Iris pigment epithelial cell (primary cell): Measurements from ENCODE around the gene CD300E.
A peak's percentile ranks its signal among the peaks of the same experiment; 100 is the strongest.
"Not testable (repeated sequence)": the region's sequence is repeated elsewhere in the genome, so short reads cannot be mapped to it uniquely, and the experiment has no call there.

Experiments used
- DNase-seq: peaks from one replicate; pipeline ENCODE4 v3.0.0-alpha.2; 2011; ENCODE audit warnings: low read depth

The CD300E gene, protein sequence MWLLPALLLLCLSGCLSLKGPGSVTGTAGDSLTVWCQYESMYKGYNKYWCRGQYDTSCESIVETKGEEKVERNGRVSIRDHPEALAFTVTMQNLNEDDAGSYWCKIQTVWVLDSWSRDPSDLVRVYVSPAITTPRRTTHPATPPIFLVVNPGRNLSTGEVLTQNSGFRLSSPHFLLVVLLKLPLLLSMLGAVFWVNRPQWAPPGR

DNA sequence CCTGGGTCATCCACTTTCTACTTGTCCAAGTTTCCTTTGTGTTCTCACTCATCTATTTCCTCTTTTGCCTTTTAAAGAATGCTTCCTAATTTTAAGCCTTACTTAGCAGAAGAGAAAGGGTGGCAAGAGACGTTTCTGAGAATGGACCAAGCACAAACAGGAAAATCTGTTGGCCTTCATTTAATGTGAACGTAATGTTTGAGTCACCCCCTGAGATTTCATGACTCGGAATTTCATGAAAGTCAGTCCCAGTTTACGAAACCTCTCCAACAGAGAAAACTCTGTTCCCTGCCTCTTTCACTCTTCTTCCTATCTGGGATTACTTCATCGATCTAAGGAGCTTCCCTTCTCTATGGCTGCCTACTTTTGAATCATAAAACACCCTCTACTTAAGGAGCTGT lies at the start of gene CD300E:
CD300E (minus strand) TSS at position 46 of the 401 bp plus-strand sequence. CDS start 117 bp downstream, outside the sequence.
- DNase-seq, result no peak

DNA sequence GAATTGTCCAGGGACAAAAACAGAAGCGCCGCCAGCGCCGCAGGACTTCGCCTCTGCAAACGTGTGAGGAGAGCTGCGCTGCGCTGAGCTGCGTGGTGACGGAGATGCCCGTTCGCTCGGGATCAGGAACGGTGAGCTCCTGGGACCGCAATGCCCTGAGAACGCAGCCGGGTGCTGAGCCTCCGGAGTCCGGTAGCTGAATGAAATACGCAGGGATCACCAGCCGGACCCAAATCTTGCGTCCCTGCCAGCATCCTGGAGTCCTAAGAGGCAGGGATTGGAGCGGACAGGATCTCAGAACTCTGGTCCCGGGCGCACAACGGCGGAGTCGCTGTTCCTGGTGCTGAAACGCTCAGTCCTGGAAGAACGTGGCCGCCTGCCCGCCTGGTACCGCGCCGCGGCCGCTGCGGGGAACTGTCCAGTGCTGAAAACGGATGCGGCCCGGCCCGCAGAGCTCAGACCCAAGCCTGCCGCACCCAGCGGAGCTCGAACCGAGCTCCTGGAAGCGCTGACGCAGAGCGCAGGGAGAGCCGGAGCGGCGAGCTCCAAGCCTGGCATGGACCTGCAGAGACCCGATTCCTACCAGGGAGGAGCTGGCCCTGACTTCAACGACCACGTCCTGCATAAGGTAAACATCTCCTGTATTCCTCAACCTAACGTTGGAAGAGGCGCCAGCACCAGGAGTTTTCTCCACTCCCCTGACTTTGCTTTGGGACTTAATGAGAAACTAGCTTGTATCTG lies 47.7 kb upstream of the CD300E start:
- DNase-seq, result peak; percentile 74

DNA sequence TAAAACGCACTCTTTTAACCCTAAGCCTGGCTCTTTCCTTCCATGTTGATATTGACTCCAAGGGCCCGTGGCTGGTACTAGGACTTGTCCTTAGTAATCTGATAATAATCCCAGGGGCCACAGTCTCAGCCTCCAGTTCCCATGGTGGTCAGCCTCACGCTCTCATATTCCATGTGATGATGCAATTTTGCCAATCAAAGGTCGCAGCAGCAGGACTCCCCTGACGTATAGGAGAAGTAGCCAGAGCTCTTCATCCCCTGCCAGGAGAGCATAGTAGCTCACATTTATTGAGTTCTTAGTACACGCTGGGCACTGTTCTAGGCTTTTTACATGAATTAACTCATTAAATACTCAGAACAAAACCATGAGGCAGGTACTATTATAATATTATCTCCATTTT lies 46.8 kb upstream of the CD300E start:
- DNase-seq, result no peak

DNA sequence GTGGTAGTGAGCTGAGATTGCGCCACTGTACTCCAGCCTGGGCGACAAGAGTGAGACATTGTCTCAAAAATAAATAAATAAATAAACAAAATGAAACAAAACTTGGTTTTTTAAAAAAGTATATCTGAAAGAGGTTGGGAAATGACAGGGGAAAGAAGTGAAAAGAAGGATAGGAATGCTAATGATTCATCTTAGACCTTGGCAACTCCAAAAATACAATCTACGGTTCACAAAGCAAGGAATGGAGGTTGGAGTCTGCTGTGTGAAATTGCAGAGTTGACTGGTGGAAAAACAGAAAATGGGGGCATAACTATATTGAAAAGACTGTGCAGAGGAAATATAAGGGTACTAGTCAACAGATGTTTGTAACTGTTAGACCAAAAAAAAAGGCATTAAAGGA lies 40.0 kb upstream of the CD300E start:
- DNase-seq, result no peak

DNA sequence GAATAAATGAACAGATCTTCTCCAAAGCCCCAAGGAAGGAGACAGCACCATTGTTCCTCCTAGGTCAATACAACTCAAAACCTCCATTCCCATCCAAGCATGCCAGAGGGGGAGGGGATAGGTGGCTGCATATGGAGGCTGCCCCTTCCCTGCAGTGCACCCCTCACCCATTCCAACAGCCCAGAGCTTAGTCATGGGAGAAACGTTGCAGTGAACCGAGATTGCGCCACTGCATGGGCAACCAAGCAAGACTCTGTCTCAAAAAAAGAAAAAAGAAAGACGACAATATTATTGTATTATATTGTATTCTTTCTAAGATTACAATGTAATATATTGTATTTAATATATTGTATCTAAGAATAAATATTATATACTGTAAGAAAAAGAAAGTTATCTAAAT lies 36.4 kb upstream of the CD300E start:
- DNase-seq, result no peak

DNA sequence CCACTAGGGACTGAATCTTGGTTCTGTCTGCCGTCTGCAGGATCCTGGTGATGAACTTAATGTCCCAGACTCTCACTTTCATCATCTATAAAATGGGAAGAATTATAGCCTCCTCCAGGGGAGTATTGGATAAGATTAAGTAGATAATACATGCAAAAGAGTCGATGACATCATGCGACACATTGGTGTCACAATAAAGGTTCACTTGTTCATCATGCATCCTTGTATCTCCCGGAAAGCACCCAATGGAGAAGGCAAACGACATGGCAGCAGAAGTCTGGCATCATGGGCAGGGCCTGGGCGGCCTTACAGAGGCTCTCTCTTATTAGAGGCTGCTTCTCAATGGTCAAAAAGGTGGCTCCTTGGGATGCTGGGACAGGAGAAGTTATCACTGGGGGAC lies 35.1 kb upstream of the CD300E start:
- no peak for DNase-seq

DNA sequence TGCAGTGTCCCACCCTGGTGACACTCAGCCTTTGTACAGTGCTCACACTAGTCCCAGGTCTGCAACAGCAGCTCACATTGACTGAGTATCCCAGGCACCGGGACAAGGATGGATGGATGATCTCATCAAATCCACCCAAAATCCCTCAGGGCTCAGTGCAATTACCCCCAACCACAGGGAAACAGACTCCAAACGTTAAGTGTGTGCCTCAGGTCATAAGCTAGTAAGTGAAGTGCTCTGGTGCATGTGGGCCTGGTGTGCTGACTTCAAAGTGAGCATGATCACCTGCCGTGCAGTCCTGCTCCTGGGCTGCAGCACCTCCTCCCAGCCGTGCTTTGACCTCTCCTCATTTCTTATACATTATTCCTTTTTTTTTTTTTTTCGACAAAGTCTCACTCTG lies 31.2 kb upstream of the CD300E start:
- no peak for DNase-seq

DNA sequence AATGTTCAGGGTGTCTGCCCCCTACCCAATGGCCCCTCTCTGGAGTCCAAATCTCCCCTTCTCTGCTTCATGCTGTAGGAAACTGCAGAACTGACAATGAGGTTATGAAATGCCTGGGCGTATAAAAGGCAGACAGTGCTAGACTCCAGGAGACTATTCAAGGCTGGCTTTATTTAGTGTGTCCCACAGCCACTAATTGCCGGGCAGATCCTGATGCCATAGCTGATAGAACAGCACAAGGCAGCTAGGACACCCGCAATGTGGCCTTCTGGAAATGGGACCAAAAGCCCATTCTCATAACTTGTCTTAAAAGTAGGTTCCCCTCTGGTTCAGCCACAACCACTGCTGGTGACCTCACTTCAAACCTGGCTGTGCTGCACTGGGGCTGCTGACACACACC lies 28.5 kb upstream of the CD300E start:
- no peak for DNase-seq

DNA sequence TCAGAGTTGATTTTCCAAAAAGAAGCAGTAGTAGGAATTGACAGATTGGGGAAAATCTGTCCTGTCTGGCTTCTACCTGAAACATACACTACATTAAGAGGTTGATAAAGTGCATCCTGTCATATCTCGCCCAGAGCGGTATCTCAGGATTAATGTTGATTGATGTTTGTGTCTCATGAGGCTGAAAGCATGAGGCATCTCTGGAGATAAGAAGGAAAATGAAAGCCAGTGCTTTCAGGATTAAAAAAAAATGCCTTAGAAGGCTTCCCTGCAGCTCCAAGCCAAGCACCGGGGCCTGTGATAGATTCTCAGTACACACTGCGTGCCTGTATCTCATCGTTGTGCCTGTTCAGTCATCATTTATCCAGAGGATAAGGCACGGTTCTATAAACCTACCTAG lies 26.4 kb upstream of the CD300E start:
- no peak for DNase-seq

DNA sequence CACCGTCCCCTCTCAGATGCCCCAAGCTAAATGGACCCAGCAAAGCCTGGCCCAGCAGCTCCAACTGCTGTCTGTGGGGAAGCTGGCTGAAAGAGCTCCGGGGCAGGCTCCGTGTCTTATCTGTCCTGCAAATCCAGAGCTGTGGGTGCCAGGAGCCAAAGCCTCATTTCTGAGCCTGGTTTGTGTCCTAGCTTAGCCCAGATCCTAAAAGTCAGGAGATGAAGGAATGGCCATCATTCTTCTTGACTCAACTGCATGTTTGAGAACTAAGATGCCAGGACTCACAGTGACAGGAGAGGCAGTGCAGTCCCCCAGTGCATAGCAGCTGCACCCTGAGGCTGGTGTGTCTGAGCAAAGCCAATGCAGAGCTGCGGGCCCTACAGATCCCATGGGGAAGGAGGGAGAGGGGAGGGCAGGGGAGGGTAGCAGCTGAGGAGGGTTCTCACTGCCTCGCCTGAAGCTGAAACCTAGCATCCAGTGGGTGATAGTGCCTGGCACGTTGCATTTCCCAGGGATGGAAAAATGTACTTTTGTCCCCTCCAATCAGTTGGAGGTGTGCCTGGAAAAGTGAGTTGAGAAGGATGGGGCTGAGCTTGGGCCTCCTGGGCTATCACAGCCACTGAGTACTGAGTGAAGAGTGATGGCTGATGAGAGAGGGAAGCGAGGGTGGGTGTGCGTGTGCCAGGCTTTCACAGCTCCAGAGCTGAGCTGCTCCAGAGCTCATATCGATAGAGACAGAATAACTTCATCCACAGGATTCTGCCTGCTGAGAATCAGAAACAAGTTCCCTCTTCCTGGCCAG lies 24.5 kb upstream of the CD300E start:
- DNase-seq, result no peak

DNA sequence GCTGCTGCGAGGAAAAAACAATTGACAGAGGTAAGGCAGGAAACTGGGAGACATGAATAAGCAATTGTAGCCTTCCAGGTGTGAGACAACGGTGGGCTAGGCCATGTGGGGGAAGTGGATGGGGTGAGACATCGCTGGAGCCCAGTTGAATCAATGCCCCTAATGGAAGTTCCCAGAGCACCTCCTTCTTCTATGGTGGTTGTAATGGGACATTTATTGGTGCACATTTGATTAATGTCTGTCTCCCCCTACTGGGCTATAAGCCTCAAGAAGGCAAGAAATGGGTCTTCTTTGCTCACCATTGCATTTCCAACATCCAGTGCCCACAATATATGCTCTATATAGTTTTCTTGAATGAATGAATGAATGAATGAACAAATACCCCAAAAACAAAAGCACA lies 22.7 kb upstream of the CD300E start:
- peak; percentile 15 for DNase-seq

DNA sequence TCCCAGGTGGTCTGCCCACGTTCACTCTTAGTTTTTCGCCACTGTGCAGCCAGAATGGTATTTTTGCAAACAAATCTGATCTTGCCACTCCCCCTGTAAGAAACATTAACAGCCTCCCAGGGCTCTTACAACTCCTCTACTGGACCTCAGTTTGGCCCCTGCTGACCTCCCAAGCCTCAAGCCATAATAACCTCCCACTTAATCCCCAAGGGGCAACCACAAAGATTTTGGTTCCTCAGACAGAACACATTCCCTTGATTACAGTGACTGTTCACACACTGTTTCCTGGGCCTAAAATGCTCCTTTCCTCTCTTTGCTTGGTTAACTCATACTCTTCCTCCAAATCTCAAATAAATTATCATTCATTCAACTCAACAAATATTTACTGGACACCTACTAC lies 21.5 kb upstream of the CD300E start:
- no peak for DNase-seq

DNA sequence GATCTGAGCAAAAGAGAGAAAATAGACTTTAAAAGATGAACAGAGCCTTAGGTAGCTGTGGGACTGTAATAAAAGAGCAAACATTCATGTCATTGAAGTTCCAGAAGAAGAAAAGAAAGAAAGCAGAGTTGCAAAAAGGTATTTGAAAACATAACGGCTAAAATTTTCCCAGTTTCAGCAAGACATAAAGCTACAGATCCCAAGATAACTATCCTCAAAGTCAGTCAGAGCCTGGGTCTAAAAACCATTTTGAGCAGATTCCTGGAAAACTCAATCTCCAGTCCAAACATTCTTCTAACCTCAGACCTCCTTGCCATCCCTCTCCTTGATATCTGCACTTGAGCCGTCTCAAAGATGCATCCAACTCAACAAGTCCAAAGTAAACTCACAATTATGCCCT lies 20.9 kb upstream of the CD300E start:
- no peak for DNase-seq

DNA sequence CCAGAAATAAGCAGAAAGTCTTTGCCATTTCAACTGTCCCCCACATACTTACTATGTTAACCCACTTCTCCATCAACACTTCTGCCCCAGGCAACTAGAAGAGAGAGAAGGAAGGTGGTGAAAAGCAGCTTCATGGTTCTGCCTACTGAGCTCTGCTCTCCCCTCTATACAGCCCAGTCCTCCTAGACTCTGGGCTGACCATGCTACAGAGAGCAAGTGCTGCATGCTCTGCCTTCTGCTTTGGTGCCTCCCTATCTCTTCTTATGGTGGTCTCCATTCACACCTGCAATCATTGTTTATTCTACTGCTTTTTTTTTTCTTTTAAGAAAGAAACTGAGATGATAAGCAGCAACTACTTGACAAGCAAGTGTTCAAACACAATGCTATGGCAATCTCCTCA lies 20.3 kb upstream of the CD300E start:
- DNase-seq, result no peak

DNA sequence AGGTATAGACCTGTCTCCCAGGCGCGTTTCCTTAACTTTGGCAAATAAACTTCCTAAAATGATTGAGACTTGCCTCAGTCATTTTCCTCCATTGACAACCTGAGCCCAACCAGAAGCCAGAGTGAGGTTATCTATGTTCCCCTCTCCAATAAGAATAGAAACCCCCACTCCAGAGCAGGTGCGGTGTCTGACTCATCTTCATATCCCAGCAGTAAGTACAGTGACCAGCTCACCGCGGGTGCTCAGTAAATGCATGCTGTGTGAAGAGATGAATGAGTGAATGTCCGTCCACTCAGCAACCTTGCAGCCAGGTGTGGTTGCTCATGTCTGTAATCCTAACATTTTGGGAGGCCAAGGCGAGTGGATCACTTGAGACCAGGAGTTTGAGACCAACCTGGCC lies 19.5 kb upstream of the CD300E start:
- DNase-seq, result no peak

DNA sequence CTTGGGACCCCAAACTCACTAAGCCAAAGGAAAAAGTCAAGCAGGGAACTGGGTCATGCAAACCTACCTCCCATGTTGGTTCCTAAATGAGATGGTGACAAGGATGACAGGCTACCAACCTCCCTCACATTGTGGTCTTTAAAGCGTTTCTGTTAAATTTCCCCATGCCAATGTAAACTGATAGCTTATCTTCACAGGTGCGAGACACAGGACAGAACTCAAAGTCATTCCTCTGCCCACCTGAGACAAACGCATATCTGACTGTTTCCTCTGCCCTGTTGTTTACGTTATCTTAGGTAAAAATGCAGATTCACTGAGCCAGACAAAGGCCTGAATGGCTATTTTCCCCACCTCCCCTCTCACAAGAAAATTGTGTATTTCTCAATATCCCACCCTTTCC lies 19.0 kb upstream of the CD300E start:
- no peak for DNase-seq

DNA sequence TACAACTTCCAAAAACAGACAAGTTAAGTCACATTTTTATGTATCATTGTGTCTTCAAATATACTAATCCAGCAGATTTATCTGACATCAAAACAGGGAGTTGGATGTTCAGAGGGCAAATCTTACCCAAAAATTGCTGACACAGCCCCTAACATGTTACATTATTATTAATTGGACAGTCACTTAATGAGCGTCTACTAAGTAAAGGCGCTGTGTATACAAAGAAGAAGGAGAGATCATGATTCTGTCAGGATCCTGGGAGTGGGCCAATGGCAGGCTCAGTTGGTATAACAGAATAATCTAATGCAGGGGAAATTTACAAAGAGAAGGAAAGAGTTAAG lies 18.4 kb upstream of the CD300E start:
- no peak for DNase-seq

DNA sequence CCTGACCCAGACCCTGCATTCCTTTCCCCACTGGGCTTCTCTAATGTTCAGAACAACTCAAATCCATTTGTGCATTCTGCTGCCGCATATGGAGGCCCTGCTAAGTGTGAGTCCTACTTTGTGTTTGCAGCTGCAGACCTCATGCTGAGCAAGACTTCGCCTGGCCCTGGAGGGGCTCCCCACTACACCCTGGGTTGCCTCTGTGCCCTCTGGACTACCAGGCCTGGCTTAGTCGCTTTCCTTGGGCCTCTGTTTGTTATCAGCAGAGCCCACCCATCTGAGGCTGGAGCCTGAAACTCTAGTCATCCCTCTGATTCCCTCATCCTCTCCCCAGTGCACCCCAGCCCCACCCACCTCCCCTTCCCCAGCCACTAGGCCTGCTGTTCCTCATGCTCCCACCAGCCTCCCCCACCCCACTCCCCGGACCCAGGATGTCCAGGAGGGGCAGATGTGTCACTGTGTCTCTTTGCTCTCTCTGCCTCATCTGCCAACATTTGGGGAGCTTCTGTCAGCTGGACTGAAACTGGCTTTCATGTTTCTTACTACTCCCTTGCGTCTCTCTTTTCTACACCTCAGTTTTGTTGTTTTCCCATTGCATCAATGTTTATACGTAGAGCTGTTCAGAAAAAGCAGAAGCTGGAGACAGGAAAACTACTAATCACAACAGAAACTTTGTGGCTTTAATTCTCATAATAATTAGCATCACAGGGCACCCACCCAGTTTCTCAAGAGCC lies 17.9 kb upstream of the CD300E start:
- no peak for DNase-seq

DNA sequence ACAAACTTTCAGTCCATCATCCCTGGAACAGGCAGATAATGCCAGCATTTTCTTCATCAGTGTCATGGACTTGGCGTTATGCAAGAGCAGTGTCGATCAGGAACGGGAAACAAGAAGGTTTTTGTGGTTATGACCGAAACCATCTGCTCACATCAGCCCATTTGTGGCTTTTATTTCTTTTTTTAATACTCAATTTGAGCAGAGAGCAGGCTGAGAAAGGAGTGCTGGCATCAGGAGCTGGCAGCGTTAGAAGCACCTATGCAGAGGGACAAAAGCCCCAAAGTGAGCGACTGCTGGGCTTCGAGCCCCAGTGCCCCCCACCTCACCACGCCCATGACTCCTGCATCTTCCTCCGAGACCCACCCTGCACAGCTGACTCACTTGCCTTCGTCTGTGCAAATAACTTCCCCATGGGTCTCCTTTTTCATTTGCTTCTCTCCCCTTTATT lies 16.2 kb upstream of the CD300E start:
- no peak for DNase-seq

DNA sequence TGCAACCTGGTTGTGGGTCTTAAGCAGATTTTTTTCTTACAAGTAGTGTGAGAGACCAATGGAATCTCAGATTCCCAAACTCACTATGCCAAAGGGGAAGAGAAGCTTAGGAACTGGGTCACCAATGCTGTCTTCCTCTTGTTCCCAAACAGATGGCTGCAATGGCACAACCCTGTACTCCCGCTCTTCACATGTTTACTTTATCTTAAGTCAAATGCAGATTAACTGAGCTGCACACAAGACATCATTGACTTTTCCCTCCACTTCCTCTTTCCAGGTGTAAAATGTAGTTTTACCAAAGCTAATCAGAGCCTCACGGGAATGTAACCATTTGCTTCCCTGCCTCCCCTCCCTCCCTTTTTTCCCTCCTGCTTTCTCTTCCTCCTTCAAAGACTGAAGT lies 14.4 kb upstream of the CD300E start:
- no peak for DNase-seq

DNA sequence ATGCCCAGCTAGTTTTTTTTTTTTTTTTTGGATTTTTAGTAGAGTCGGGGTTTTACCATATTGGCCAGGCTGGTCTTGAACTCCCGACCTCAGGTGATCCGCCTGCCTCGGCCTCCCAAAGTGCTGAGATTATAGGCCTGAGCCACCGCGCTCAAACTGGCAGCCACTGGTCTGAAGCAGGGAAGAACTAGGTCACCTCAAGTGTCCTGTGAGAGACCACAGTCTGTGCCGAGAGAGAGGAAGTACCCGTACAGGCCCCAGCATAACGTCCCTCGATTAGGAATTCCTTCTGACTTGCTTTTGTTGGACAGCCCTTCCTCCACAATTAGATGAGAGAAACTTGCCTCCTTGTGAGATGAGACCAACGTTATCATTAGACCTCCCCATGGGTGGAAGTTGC lies 13.7 kb upstream of the CD300E start:
- no peak for DNase-seq

DNA sequence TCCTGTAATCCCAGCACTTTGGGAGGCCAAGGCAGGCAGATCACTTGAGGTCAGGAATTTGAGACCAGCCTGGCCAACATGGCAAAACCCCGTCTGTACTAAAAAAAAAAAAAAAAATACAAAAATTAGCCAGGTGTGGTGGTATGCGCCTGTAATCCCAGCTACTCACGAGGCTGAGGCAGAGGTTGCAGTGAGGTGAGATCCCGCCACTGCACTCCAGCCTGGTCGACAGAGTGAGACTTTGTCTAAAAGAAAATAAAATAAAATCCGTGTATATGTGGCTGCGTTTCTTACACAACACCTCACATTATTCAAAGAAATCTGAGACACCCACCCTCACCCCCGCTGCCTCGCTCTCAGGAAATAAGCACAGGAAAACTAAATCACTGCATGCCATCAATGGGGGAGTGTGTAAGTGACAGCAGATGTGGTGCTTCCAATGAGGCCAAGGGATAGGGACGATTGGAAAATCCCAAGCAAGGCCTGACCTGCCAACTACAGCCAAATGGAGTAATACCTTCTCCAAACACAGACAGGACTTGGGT lies 13.1 kb upstream of the CD300E start:
- not testable (repeated sequence) for DNase-seq
